PC-3 (cell line): ENCODE measurements around the gene ZBTB45. TPM values are rescaled to one million over a fixed set of nuclear protein-coding genes. Genes with fewer than 3 reads are reported as not detected.

ENCODE experiments used
- ATAC-seq: fragments of 200-7000 bp; cut with Tn5 transposase; 2 replicates; pipeline ENCODE4 v1.9.1; 2020; ENCODE audit warnings: mild to moderate bottlenecking, moderate library complexity
- BruUV-seq: library from RNA; stranded (reverse); fragments of 400-500 nt; replicated peaks from 2 replicates; lab custom pipeline; 2021; lab: Mats Ljungman, UMichigan
- CTCF ChIA-PET: fragments of 300-600 bp; sonication (Branson Sonifier 250); formaldehyde crosslinking; loops from one replicate; lab custom pipeline; 2022; ENCODE audit warnings: antibody characterized with exemption; lab: Charles Lee
- POLR2A ChIA-PET: fragments of 300-600 bp; sonication (Branson Sonifier 250); formaldehyde crosslinking; loops from one replicate; lab custom pipeline; 2022; ENCODE audit warnings: antibody characterized with exemption; ENCODE audit not compliant: unreplicated experiment; lab: Charles Lee
- DNase-seq: peaks from one replicate; pipeline ENCODE4 v3.0.0-alpha.2; 2015
- H2AFZ ChIP-seq: fragments of 300-600 bp; sonication (generic); 2 replicates; pipeline ENCODE4 v1.6.0; 2016; ENCODE audit warnings: antibody characterized with exemption, low read length
- H3F3A ChIP-seq: fragments of 300-600 bp; sonication (generic); one replicate; pipeline ENCODE4 v1.6.0; 2017; ENCODE audit warnings: antibody characterized with exemption, low read length, control low read depth, mild to moderate bottlenecking; ENCODE audit not compliant: unreplicated experiment
- H3K27ac ChIP-seq: fragments of 300-600 bp; sonication (generic); 2 replicates; pipeline ENCODE4 v1.5.1; 2016; ENCODE audit warnings: mild to moderate bottlenecking, low read length
- H3K27me3 ChIP-seq: fragments of 300-600 bp; sonication (generic); 2 replicates; pipeline ENCODE4 v1.6.1; 2016; ENCODE audit warnings: low read length, mixed read lengths
- H3K36me3 ChIP-seq: fragments of 300-600 bp; sonication (generic); 2 replicates; pipeline ENCODE4 v1.6.1; 2016; ENCODE audit warnings: low read depth, mixed run types, low read length, mixed read lengths
- H3K4me1 ChIP-seq: fragments of 300-600 bp; sonication (generic); 2 replicates; pipeline ENCODE4 v1.5.1; 2016; ENCODE audit warnings: low read length; ENCODE audit not compliant: insufficient read depth
- H3K4me2 ChIP-seq: fragments of 300-600 bp; sonication (generic); 2 replicates; pipeline ENCODE4 v1.6.0; 2016; ENCODE audit warnings: low read length
- H3K4me3 ChIP-seq: fragments of 300-600 bp; sonication (generic); 2 replicates; pipeline ENCODE4 v1.5.1; 2016; ENCODE audit warnings: mild to moderate bottlenecking, low read length, mixed read lengths
- H3K79me2 ChIP-seq: fragments of 300-600 bp; sonication (generic); 2 replicates; pipeline ENCODE4 v1.6.1; 2017; ENCODE audit warnings: low read length, mixed read lengths
- H3K9ac ChIP-seq: fragments of 300-600 bp; sonication (generic); 2 replicates; pipeline ENCODE4 v1.6.0; 2016; ENCODE audit warnings: mild to moderate bottlenecking, low read length
- H3K9me2 ChIP-seq: fragments of 300-600 bp; sonication (generic); replicated peaks from 2 replicates; pipeline ENCODE4 v1.6.1; 2016; ENCODE audit warnings: mixed run types, low read length, mixed read lengths
- H3K9me3 ChIP-seq: fragments of 300-600 bp; sonication (generic); 2 replicates; pipeline ENCODE4 v1.6.1; 2016; ENCODE audit warnings: low read length, mixed read lengths
- H4K20me1 ChIP-seq: fragments of 300-600 bp; sonication (generic); 2 replicates; pipeline ENCODE4 v1.6.1; 2016; ENCODE audit warnings: low read length, mixed read lengths
- CTCF ChIP-seq: fragments of 300-600 bp; sonication (generic); conservative IDR thresholded peaks from 2 replicates; pipeline ENCODE4 v1.5.1; 2017; ENCODE audit warnings: antibody characterized with exemption, low read depth, mild to moderate bottlenecking, low read length
- EZH2 ChIP-seq: fragments of 300-600 bp; sonication (generic); IDR thresholded peaks from one replicate; pipeline ENCODE4 v1.6.1; 2017; ENCODE audit warnings: antibody characterized with exemption, mild to moderate bottlenecking, low read length; ENCODE audit not compliant: unreplicated experiment
- EZH2phosphoT487 ChIP-seq: fragments of 300-600 bp; sonication (generic); IDR thresholded peaks from 2 replicates; pipeline ENCODE4 v1.6.1; 2018; ENCODE audit warnings: mild to moderate bottlenecking, antibody characterized with exemption, low read length, borderline replicate concordance
- intact Hi-C: fragments of 100-400 bp; cut with micrococcal nuclease; formaldehyde crosslinking; loops from 2 replicates; pipeline ENCODE4 v1.9.0; 2023
- total RNA-seq: library from RNA; depleted of rRNA; stranded (reverse); fragments of >200 nt; gene quantifications from 2 replicates; pipeline ENCODE4 v1.2.3, GENCODE V29; 2014

ZBTB45 gene
- total RNA-seq, 1 experiment from 2014 or later: 14.0 TPM

GRCh38 chr19:58482372-58482771 lies 37.2 kb downstream of the ZBTB45 start:
- H3K79me2 ChIP-seq: no peaks in the 10 kb centered on the region
- H3K27ac ChIP-seq: no peak overlapping the region
- no TSS peak for BruUV-seq
- H3K36me3 ChIP-seq: peaks cover 4% of the 10 kb centered on the region; the same call in 1 of the 2 replicates
- POLR2A ChIA-PET: no interaction called here
- H3K9me3 ChIP-seq: no peaks in the 10 kb centered on the region
- no peaks in the 10 kb centered on the region for H3F3A ChIP-seq
- no peaks in the 10 kb centered on the region for H3K27me3 ChIP-seq
- ATAC-seq: no peak
- no peak for DNase-seq
- CTCF ChIA-PET: no interaction called here
- no peak overlapping the region for H3K4me2 ChIP-seq
- H2AFZ ChIP-seq: no peak overlapping the region
- intact Hi-C loops: no loop called here
- TF ChIP-seq EZH2phosphoT487 (no peak), CTCF (no peak), EZH2 (no peak)
- no peak overlapping the region for H3K4me3 ChIP-seq
- H3K9ac ChIP-seq: no peak overlapping the region
- no peaks in the 10 kb centered on the region for H4K20me1 ChIP-seq
- H3K9me2 ChIP-seq: no peaks in the 10 kb centered on the region
- no peaks in the 10 kb centered on the region for H3K4me1 ChIP-seq

GRCh38 chr19:58480831-58481230 lies 38.8 kb downstream of the ZBTB45 start:
- Histone ChIP-seq H3K27me3 (no peaks in the 10 kb centered on the region), H3K4me3 (no peak overlapping the region), H3K36me3 (peaks cover 4% of the 10 kb centered on the region; the same call in 1 of the 2 replicates), H3K9ac (no peak overlapping the region), H3K9me2 (no peaks in the 10 kb centered on the region), H2AFZ (no peak overlapping the region), H3K27ac (no peak overlapping the region), H3F3A (no peaks in the 10 kb centered on the region), H3K9me3 (no peaks in the 10 kb centered on the region), H3K4me1 (peaks cover 8% of the 10 kb centered on the region), H3K4me2 (no peak overlapping the region), H4K20me1 (no peaks in the 10 kb centered on the region), H3K79me2 (no peaks in the 10 kb centered on the region)
- POLR2A ChIA-PET: no interaction called here
- ATAC-seq (no peak), DNase-seq (no peak)
- TF ChIP-seq CTCF: no peak
- no peak for TF ChIP-seq EZH2phosphoT487
- no peak for TF ChIP-seq EZH2
- CTCF ChIA-PET: no interaction called here
- BruUV-seq: no TSS peak
- intact Hi-C loops: no loop called here

GRCh38 chr19:58480481-58480830 lies 39.2 kb downstream of the ZBTB45 start:
- no peak for DNase-seq
- Histone ChIP-seq H3K36me3 (peaks cover 4% of the 10 kb centered on the region; the same call in 1 of the 2 replicates), H3K4me3 (no peak overlapping the region), H3K4me1 (peaks cover 9% of the 10 kb centered on the region), H3K79me2 (no peaks in the 10 kb centered on the region), H3K27ac (no peak overlapping the region), H3K9me2 (no peaks in the 10 kb centered on the region), H3K9me3 (no peaks in the 10 kb centered on the region), H3K9ac (no peak overlapping the region), H3F3A (no peaks in the 10 kb centered on the region), H3K27me3 (no peaks in the 10 kb centered on the region), H3K4me2 (no peak overlapping the region), H4K20me1 (no peaks in the 10 kb centered on the region), H2AFZ (no peak overlapping the region)
- ATAC-seq: no peak
- BruUV-seq: no TSS peak
- ChIA-PET CTCF (no interaction called here), POLR2A (no interaction called here)
- TF ChIP-seq CTCF (no peak), EZH2 (no peak), EZH2phosphoT487 (no peak)
- intact Hi-C loops: no loop called here
